ENCODE measurements around the gene GEN1.

Gene GEN1

GRCh38 chr2:17749753-17750438, 4.0 kb upstream of the GEN1 start:
- DNase-seq, result no peak
- in situ Hi-C loops (cut with HindIII; ENCODE audit: low pct_ligation_motif_present, low pct_unique_long_range_greater_than_20kb, low sequenced_read_pairs), result no loop called here

- DNase-seq, result no peak
- in situ Hi-C loops (cut with HindIII; ENCODE audit: low pct_ligation_motif_present, low pct_unique_long_range_greater_than_20kb, low sequenced_read_pairs), result no loop called here
These were observed 1.7 kb upstream of the GEN1 start for GRCh38 chr2:17752246-17752645.

- in situ Hi-C loops (cut with HindIII; ENCODE audit: low pct_ligation_motif_present, low pct_unique_long_range_greater_than_20kb, low sequenced_read_pairs), result no loop called here
These were observed 791 bp upstream of the GEN1 start for GRCh38 chr2:17752892-17753802.

GRCh38 chr2:17754773-17755425, 961 bp downstream of the GEN1 start:
- in situ Hi-C loops (cut with HindIII; ENCODE audit: low pct_ligation_motif_present, low pct_unique_long_range_greater_than_20kb, low sequenced_read_pairs), result no loop called here

More at GRCh38 chr2:17752892-17753802, 791 bp upstream of the GEN1 start:
- DNase-seq, result peak; percentile 40

GRCh38 chr2:17756668-17757067, 2.7 kb downstream of the GEN1 start:
- in situ Hi-C loops (cut with HindIII; ENCODE audit: low pct_ligation_motif_present, low pct_unique_long_range_greater_than_20kb, low sequenced_read_pairs), result no loop called here
- DNase-seq, result peak; percentile 70

More at GRCh38 chr2:17754773-17755425, 961 bp downstream of the GEN1 start:
- peak; percentile 29 for DNase-seq

GRCh38 chr2:17757321-17757720, 3.4 kb downstream of the GEN1 start:
- in situ Hi-C loops (cut with HindIII; ENCODE audit: low pct_ligation_motif_present, low pct_unique_long_range_greater_than_20kb, low sequenced_read_pairs), result no loop called here

GRCh38 chr2:17758118-17758517, 4.2 kb downstream of the GEN1 start:
- in situ Hi-C loops (cut with HindIII; ENCODE audit: low pct_ligation_motif_present, low pct_unique_long_range_greater_than_20kb, low sequenced_read_pairs), result no loop called here
- no peak for DNase-seq

More at GRCh38 chr2:17757321-17757720, 3.4 kb downstream of the GEN1 start:
- DNase-seq, result peak; percentile 83

- no peak for DNase-seq
- in situ Hi-C loops (cut with HindIII; ENCODE audit: low pct_ligation_motif_present, low pct_unique_long_range_greater_than_20kb, low sequenced_read_pairs), result no loop called here
These were observed 5.9 kb downstream of the GEN1 start for GRCh38 chr2:17759805-17760204.

GRCh38 chr2:17762451-17762850, 8.5 kb downstream of the GEN1 start:
- DNase-seq, result no peak
- in situ Hi-C loops (cut with HindIII; ENCODE audit: low pct_ligation_motif_present, low pct_unique_long_range_greater_than_20kb, low sequenced_read_pairs), result no loop called here

- in situ Hi-C loops (cut with HindIII; ENCODE audit: low pct_ligation_motif_present, low pct_unique_long_range_greater_than_20kb, low sequenced_read_pairs), result no loop called here
- no peak for DNase-seq
These were observed 9.8 kb downstream of the GEN1 start for GRCh38 chr2:17763641-17764333.

- peak; percentile 28 for DNase-seq
- in situ Hi-C loops (cut with HindIII; ENCODE audit: low pct_ligation_motif_present, low pct_unique_long_range_greater_than_20kb, low sequenced_read_pairs), result no loop called here
These were observed 11.5 kb downstream of the GEN1 start for GRCh38 chr2:17765398-17765797.

GRCh38 chr2:17768894-17769293, 15.0 kb downstream of the GEN1 start:
- in situ Hi-C loops (cut with HindIII; ENCODE audit: low pct_ligation_motif_present, low pct_unique_long_range_greater_than_20kb, low sequenced_read_pairs), result no loop called here
- DNase-seq, result no peak

GRCh38 chr2:17771956-17772355, 18.0 kb downstream of the GEN1 start:
- in situ Hi-C loops (cut with HindIII; ENCODE audit: low pct_ligation_motif_present, low pct_unique_long_range_greater_than_20kb, low sequenced_read_pairs), result no loop called here
- DNase-seq, result no peak

- in situ Hi-C loops (cut with HindIII; ENCODE audit: low pct_ligation_motif_present, low pct_unique_long_range_greater_than_20kb, low sequenced_read_pairs), result no loop called here
These were observed 18.6 kb downstream of the GEN1 start for GRCh38 chr2:17772532-17772931.

GRCh38 chr2:17780546-17780945, 26.6 kb downstream of the GEN1 start:
- in situ Hi-C loops (cut with HindIII; ENCODE audit: low pct_ligation_motif_present, low pct_unique_long_range_greater_than_20kb, low sequenced_read_pairs), result no loop called here
- no peak for DNase-seq

More at GRCh38 chr2:17772532-17772931, 18.6 kb downstream of the GEN1 start:
- no peak for DNase-seq

GRCh38 chr2:17781482-17781881, 27.5 kb downstream of the GEN1 start:
- DNase-seq, result no peak
- in situ Hi-C loops (cut with HindIII; ENCODE audit: low pct_ligation_motif_present, low pct_unique_long_range_greater_than_20kb, low sequenced_read_pairs), result no loop called here

- in situ Hi-C loops (cut with HindIII; ENCODE audit: low pct_ligation_motif_present, low pct_unique_long_range_greater_than_20kb, low sequenced_read_pairs), result no loop called here
These were observed 32.8 kb downstream of the GEN1 start for GRCh38 chr2:17786727-17787126.

GRCh38 chr2:17788773-17789172, 34.8 kb downstream of the GEN1 start:
- in situ Hi-C loops (cut with HindIII; ENCODE audit: low pct_ligation_motif_present, low pct_unique_long_range_greater_than_20kb, low sequenced_read_pairs), result no loop called here

More at GRCh38 chr2:17786727-17787126, 32.8 kb downstream of the GEN1 start:
- DNase-seq, result no peak

More at GRCh38 chr2:17788773-17789172, 34.8 kb downstream of the GEN1 start:
- DNase-seq, result no peak

Data from ACHN (cell line).